Stimulated activated CD8-positive, alpha-beta memory T cell treated with anti-CD3 and anti-CD28 coated beads, Interleukin-7, amount 100 ng/mL, for 1 hour (primary cell): ENCODE measurements around the gene KIRREL2.
"Not testable (repeated sequence)": the region's sequence is repeated elsewhere in the genome, so short reads cannot be mapped to it uniquely, and the experiment has no call there.

Experiments used
- DNase-seq, 2 donors: peaks; one replicate each; pipeline ENCODE4 v3.0.0-alpha.2; 2020; ENCODE audit warnings: low read depth in 2 of 2

KIRREL2 gene

DNA sequence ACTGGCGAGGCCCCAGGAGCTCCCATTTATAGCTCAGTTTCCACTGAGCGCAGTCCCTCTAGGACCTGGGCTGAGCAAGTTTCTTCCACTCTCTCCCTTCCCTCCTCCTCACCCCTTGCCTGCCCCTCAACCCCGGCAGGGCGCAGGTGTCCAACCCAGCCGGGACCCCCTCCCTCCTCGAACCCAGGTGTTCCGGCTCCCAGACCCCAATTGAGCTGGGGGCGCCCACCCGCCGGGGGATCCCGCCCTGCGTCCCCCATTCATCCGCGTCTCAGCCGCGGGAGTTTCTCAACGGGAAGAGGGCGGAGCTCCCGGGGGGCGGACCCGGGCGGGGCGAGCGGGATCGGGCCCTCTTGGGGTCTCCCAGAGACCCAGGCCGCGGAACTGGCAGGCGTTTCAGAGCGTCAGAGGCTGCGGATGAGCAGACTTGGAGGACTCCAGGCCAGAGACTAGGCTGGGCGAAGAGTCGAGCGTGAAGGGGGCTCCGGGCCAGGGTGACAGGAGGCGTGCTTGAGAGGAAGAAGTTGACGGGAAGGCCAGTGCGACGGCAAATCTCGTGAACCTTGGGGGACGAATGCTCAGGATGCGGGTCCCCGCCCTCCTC, at the start of gene KIRREL2:
Gene KIRREL2 (plus strand): TSS at position 366 of the 604 bp plus-strand sequence. CDS start 209 bp downstream, at position 575.
- no peak for DNase-seq

- no peak for DNase-seq
These were observed 49.1 kb upstream of the KIRREL2 start for GRCh38 chr19:35807633-35808032.

DNA sequence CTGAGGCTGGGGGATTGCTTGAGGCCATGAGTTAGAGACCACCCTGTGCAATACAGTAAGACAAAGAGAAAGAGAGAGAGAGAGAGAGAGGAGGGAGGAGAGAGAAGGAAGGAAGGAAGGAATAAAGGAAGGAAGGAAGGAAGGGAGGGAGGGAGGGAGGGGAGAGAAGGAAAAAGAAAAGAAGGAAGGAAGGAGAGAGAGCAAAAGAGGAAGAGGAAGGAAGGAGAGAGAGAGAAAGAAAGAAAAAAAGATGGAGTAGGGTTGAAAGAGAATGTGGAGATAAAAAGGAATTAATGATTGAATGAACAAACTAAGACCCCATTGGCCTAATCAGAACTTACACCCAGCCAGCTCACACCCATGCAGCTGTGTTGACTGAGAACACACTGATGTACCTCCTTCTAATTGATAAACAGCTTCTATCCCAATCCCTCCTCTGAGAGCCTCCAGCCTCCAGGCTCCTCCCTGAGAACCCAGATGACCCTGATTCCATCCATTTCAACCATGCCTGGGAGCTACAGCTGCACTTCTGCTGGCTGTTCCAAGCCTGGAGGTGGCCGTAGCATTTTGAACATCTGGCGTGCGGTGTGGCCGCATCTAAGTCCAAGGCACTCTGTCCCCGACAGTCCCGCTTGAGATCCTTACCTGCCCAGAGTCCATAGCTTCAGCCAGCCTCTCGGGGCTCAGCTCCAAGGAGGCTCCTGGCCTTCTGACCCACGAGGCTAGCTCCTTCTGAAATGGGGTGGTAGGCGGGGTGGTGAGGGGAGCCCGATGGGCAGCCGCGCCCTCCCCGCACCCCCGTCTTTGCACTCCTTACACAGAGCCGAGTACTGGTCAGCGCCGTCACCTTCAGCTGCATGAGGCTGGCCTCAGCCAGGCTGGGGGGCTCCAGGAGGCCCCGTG, 45.1 kb upstream of the KIRREL2 start:
- DNase-seq = no peak

DNA sequence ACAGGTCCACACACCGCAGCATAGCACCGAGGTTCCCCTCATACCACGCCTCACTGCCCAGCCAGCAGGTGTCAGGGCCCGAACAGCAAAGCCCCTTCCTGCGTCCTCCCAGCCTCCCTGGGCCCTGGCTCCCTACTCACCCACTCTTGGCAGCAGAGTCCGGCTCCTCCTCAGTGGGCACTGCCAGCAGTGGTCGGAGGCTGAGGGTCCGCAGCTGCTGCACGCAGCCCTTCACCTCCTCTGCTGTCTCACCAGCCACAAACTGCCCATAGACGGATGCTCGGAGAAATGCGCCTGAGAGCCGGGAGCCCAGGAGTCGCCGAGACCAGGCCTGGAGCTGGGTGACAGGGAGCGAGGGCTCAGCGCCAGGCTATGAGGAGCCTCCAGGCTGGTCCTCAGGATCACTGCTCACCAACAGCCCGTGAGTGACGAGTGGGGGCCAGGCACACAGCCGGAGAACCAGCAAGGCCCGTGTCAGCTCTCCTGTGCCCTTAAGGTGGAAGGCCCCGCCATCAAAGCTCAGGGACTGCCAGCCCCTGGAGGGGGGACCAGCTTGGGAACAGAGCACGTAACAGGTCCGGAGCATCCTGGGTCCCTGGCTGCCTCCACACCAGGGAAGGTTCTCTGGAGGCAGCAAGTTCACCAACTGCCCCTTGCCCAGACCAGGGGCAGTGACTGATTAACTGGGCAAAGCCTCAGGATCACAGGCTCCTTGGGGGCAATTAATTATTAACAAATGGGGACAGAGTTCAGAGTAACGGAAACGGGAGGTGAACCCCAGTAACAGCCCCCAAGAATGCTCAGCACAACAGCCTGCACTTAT, 44.3 kb upstream of the KIRREL2 start, which contains the start of gene PRODH2:
Gene PRODH2 (minus strand): TSS at position 626 of the 823 bp plus-strand sequence. CDS start 40 bp downstream, at position 586.
- no peak for DNase-seq

DNA sequence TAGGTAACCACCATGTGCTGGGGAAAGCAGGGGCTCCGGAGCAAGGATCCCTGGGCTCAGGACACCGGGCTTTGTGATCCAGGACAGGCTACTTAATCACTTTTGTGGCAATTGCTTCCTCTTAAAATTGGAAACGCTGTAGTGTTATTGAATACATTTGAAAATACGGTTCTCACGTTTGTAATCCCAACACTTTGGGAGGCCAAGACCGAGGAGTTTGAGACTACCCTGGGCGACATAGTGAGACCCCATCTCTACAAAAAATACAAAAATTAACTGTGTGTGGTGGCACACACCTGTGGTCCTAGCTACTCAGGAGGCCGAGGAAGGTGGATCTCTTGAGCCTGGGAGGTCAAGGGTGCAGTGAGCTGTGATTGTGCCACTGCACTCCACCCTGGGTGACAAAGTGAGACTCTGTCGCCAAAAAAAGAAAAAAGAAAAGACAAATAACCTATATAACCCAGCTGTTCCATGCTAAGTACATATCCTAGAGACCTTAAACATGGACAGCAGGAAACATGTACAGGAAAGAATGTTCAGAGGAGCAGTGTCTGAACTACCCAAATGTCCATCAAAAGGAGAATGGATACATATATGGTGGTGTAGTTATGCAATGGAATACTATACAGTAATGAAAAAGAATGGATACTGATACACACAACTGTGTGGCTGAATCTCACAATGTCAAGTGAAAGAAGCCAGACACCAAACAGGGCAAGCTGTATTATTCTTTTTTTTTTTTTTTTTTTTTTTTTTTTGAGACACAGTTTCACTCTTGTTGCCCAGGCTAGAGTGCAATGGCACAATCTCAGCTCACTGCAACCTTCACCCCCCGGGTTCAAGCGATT, 43.4 kb upstream of the KIRREL2 start:
- no peak for DNase-seq

- DNase-seq = no peak
These were observed 40.4 kb upstream of the KIRREL2 start for GRCh38 chr19:35816262-35816661.

- DNase-seq = no peak
These were observed 39.9 kb upstream of the KIRREL2 start for GRCh38 chr19:35816846-35817245.

- DNase-seq = no peak
These were observed 38.3 kb upstream of the KIRREL2 start for GRCh38 chr19:35818445-35818844.

DNA sequence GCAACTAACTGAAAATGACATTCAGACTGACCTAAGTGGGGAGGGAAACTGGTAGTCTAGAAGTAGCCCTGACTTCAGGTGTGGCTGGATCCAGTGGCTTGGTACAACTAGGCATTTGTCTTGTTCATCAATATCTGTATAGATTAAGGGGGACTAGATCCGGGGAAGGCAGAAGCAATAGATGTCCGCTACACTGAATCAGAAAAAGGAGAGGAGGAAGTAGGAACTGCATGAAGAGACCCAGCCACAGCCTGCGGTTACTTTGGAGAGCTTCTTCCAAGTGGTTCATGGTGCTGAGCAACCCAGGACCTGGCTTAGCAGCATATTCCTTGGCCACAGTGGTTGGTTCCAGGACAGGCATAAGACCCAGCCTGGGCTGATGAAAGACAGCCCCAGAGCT, 34.1 kb upstream of the KIRREL2 start:
- DNase-seq = no peak

DNA sequence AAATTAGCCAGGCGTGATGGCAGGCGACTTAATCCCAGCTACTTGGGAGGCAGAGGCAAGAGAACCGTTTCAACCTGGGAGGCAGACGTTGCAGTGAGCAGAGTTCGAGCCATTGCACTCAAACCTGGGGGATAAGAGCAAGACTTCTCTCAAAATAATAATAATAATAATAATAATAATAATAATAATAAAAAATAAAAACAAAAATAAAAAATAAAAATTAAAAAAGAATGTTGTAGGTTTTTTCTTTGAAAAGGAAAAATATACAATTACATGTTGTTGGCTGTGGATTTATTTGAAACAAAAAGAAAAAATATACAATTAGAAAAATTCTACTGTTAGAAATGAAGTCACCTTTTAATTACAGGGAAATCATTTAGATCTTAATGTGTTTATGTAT, 32.6 kb upstream of the KIRREL2 start:
- DNase-seq = no peak

DNA sequence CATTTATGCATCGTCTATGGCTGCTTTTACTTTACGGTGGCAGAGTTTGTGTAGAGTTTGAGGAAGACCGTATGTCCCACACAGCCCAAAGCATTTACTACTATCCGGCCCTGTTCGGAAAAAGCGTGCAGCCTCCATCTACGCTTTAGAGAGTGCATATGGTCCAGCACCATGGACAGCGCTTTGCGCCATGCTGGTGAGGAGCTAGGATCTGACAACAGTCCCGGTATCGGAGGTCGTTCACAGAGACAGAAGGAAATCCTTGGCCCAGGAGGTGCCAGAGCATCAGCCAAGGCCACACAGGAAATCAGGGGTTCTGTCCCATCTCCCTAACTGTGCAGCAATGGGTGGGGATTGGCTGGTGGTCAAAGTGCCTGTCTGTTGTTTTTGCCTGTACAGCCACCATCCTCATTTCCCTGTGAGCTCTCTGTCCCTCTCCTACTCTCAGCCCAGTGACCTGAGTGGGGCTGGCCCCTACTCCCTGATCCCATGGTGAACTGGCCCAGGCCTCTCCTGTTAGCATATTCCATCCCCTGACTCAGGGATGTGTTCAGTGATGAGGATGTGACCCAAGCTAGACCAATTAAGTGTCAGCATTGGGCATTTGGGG, 27.9 kb upstream of the KIRREL2 start:
- peak in 1 of 2 donors; percentile 17 for DNase-seq

DNA sequence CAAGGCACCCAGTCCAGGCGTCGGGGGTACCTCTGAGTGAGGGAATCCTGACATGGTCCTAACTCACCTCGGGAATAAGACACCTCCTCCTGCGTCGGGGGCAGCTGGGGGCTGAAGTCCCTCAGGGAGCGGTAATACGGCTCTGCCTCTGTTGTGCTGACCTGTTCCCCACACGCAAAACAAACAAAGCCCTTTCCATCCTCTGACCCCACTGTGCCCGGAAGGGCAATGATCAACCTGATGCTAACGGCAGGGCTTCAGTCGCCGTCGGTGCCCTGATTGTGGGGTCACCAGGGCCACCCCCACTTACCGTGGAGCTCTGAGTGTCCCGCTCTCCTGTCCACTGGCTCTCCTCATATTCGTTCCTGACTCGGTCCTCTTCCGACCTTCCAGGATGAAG, 25.7 kb upstream of the KIRREL2 start:
- DNase-seq = no peak

- DNase-seq = no peak
These were observed 24.7 kb upstream of the KIRREL2 start for GRCh38 chr19:35832054-35832453.

DNA sequence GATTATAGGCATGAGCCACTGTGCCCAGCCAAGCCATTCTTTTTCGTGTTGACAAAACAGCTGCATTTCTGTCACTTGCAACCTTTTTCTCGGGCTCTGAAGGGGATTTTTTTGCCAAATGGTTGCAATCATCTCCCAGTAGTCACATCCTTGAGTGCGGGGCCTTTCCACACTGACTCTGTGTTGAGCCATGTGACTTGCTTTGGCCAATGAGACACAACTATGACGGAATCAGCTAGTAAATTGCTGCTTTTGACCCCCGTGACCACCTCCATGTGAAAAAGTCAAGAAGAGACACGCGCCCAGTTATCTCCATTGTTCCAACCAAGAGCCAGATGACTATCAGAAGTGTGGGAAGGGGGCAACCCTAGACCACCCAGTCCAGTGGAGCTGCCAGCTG, 22.7 kb upstream of the KIRREL2 start:
- DNase-seq = no peak

- not testable (repeated sequence) for DNase-seq
These were observed 20.6 kb upstream of the KIRREL2 start for GRCh38 chr19:35836096-35836495.

DNA sequence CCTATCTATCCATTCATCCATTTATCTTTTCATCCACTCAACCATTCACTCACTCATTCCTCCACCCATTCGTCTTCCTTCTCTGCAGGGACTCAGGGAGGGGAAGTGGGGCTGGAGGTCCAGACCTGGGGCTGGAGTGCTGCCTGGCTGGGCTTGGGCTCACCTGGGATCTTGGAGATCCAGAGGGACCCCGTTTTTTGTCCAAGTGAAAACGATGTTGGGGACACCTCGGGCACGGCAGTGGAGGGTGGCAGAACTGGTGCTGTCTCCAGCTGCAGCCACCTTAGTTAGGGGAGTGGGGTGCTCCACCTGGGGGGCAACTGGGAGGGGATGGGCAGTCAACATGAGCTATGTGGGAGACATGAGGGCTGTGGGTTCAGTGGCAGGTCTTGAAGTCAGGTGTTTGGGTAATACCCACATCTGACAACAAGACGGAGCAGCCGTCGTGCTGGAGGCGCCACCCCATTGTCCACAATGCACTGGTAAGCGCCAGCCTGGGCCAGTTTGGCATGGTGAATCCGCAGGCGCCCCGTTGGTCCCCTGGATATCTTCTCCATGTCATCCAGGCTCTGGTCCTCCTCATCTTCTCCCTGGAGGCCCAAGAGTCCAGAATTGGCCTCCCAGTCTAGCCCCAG, 14.6 kb upstream of the KIRREL2 start:
- DNase-seq = no peak

DNA sequence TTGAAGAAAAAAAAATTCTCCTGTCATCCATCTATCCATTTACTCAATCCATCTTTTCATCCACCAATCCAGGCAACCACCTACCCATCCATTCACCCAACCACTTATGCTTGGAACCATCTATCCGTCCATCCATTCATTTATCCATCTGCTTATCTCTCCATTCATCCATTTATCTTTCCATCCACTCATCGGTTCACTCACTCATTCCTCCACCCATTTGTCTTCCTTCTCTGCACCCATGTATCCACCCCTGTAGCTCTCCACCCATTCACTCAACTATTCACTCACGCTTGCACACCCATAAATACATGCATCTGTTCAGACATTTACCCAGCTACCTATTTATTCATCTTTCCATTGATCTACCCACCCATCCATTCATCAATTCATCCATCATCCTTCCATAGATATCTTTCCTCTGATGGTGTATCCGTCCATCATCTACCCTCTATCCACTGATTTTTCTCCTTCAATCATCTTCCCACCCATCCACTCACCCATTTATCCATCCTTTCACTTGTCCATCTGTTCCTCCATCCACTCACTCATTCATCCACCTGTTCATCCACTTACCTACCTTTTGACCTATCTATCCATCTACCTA, 13.9 kb upstream of the KIRREL2 start:
- no peak for DNase-seq

DNA sequence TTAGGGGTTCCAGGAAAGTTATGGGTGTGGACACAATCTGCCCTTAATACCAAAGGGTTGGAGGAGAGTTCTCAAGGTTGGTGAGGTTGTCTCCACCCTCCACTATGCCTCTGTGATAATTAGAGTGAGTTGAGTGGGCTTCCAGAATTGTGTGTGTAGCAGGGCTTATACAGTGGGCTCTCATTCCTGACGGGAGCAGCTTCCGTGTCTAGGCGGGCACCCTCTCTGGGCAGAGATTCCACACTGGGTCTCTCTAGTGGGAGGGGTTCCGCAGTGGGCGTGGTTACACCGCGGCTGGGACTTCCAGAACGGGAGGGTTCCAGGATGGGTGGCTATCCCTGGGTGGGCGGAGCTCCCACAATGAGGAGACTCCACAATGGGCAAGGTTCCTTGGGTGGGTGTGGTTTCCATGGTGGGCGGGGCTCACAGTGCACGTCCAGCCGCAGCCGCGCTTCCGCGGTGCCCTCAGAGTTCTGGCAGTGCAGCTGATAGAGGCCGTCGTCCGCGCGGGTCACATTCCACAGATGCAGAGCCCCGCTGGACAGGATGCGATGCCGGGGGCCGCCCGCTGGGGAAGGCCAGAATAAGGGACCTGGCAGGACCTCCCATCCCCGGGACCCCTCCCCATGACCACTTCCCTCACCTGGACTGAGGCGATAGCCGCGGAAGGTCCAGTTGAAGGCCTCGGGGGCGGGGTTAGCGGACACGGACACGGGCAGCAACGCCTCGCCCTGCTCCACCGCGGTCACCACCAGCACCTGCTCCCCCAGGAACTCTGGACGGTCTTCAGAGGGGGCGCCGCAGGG, 12.8 kb upstream of the KIRREL2 start:
- no peak for DNase-seq
